Upper lobe of right lung (tissue), 1 donor: ENCODE measurements around the gene DDX55. TPM values are rescaled to one million over a fixed set of nuclear protein-coding genes. Genes with fewer than 3 reads are reported as not detected.
"Not testable (repeated sequence)": the region's sequence is repeated elsewhere in the genome, so short reads cannot be mapped to it uniquely, and the experiment has no call there.

Experiments
- ATAC-seq: fragments of 200-7000 bp; cut with Tn5 transposase; one replicate; pipeline ENCODE4 v1.9.1; 2020; ENCODE audit warnings: mild to moderate bottlenecking, moderate library complexity
- DNase-seq: peaks from one replicate; pipeline ENCODE4 v3.0.0-alpha.2; 2020
- H3K27ac ChIP-seq: fragments of 200-600 bp; one replicate; pipeline ENCODE4 v1.8.0; 2022
- H3K27me3 ChIP-seq: fragments of 200-600 bp; one replicate; pipeline ENCODE4 v1.8.0; 2022; ENCODE audit warnings: mild to moderate bottlenecking
- H3K36me3 ChIP-seq: fragments of 200-600 bp; one replicate; pipeline ENCODE4 v1.8.0; 2022
- H3K4me1 ChIP-seq: fragments of 200-600 bp; one replicate; pipeline ENCODE4 v1.8.0; 2022
- H3K4me3 ChIP-seq: fragments of 200-600 bp; one replicate; pipeline ENCODE4 v1.8.0; 2022; ENCODE audit warnings: mild to moderate bottlenecking
- H3K9me3 ChIP-seq: fragments of 200-600 bp; one replicate; pipeline ENCODE4 v1.8.0; 2022
- intact Hi-C: fragments of 100-400 bp; cut with DNase I; formaldehyde crosslinking; loops from one replicate; pipeline ENCODE4 v1.11.0; 2022
- total RNA-seq: library from RNA; stranded (reverse); fragmentation: NEBNext Ultra II Directional; extraction: Animal tissue kit (Norgen Biotek cat#: 25700); gene quantifications from one replicate; pipeline ENCODE4 v1.2.1, GENCODE V29; 2021
- TF ChIP-seq, protein P1 (sequence below): fragments of 200-600 bp; IDR thresholded peaks from one replicate; pipeline ENCODE4 v1.8.0; 2022; ENCODE audit warnings: antibody characterized with exemption
- donor health status: DM: no; HTN: yes; CAD: no; lungs with severe emphysema.

Gene DDX55
- total RNA-seq, 1 donor from 2014 or later = 20.2 TPM

DNA sequence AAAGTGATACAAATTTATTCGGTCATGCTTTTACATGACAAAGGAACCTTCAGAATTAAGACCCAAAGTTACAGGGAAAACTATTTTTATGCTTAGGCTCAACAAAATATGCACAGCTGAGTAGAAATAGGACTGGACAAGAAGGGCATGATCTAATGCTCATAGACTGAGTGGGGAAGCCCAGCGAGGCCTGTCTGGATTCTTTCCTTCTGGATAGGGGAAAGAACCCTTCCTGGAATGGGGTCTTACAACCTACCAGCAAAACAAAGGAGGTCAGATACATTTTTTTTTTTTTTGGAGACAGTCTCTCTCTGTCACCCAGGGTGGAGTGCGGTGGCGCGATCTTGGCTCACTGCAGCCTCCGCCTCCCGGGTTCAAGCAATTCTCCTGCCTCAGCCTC is 2.2 kb upstream of the DDX55 start:
- Histone ChIP-seq H3K9me3 (no peaks in the 10 kb centered on the region), H3K27me3 (no peaks in the 10 kb centered on the region), H3K4me1 (peaks cover 9% of the 10 kb centered on the region), H3K36me3 (peaks cover 41% of the 10 kb centered on the region), H3K4me3 (no peak overlapping the region), H3K27ac (no peak overlapping the region)
- DNase-seq = no peak
- intact Hi-C loops = no loop called here
- no peak for ATAC-seq
- TF ChIP-seq, protein P1, sequence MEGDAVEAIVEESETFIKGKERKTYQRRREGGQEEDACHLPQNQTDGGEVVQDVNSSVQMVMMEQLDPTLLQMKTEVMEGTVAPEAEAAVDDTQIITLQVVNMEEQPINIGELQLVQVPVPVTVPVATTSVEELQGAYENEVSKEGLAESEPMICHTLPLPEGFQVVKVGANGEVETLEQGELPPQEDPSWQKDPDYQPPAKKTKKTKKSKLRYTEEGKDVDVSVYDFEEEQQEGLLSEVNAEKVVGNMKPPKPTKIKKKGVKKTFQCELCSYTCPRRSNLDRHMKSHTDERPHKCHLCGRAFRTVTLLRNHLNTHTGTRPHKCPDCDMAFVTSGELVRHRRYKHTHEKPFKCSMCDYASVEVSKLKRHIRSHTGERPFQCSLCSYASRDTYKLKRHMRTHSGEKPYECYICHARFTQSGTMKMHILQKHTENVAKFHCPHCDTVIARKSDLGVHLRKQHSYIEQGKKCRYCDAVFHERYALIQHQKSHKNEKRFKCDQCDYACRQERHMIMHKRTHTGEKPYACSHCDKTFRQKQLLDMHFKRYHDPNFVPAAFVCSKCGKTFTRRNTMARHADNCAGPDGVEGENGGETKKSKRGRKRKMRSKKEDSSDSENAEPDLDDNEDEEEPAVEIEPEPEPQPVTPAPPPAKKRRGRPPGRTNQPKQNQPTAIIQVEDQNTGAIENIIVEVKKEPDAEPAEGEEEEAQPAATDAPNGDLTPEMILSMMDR = no peak

GRCh38 chr12:123602651-123603195 is 824 bp downstream of the DDX55 start:
- Histone ChIP-seq H3K9me3 (no peaks in the 10 kb centered on the region), H3K4me3 (peak overlapping the region; percentile 99), H3K36me3 (peaks cover 34% of the 10 kb centered on the region), H3K27ac (peak overlapping the region; percentile 89), H3K4me1 (peaks cover 9% of the 10 kb centered on the region), H3K27me3 (no peaks in the 10 kb centered on the region)
- no peak for DNase-seq
- TF ChIP-seq, protein P1 = no peak
- ATAC-seq = no peak
- intact Hi-C loops = no loop called here

GRCh38 chr12:123603495-123603894 is 1.6 kb downstream of the DDX55 start:
- H3K27me3 ChIP-seq, H3K4me1 ChIP-seq, intact Hi-C loops, H3K9me3 ChIP-seq, DNase-seq, H3K27ac ChIP-seq, ATAC-seq: not testable (repeated sequence)
- H3K36me3 ChIP-seq = peaks cover 34% of the 10 kb centered on the region
- H3K4me3 ChIP-seq = peak overlapping the region; percentile 99

- peaks cover 72% of the 10 kb centered on the region for H3K36me3 ChIP-seq
- H3K9me3 ChIP-seq = no peaks in the 10 kb centered on the region
- H3K4me3 ChIP-seq = no peak overlapping the region
- TF ChIP-seq, protein P1 = no peak
- intact Hi-C loops = no loop called here
- no peak overlapping the region for H3K27ac ChIP-seq
- H3K4me1 ChIP-seq = peaks cover 6% of the 10 kb centered on the region
- ATAC-seq = no peak
- DNase-seq = no peak
- H3K27me3 ChIP-seq = no peaks in the 10 kb centered on the region
Measured at GRCh38 chr12:123607756-123608155, 5.9 kb downstream of the DDX55 start.

DNA sequence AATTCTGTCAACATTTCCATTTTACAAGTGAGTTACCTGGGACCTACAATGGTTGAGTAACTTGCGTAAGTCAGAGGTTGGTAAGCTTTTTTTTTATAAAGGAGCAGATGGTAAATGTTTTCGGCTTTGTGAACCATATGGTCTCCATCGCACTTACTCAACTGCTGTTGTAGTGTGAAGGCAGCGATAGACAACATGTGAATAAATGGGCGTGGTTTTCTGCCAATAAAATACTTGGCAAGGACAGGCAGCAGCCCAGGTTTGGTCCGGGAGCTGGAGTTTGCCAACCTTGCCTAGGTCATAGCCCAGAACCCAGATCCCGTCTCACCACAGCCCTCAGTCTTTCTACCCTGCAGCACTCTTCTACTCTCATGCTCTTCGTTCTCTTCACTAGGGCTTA is 6.3 kb downstream of the DDX55 start:
- intact Hi-C loops = no loop called here
- H3K9me3 ChIP-seq = no peaks in the 10 kb centered on the region
- H3K27me3 ChIP-seq = no peaks in the 10 kb centered on the region
- no peak overlapping the region for H3K27ac ChIP-seq
- TF ChIP-seq, protein P1 = no peak
- ATAC-seq = no peak
- no peak for DNase-seq
- peaks cover 77% of the 10 kb centered on the region for H3K36me3 ChIP-seq
- H3K4me3 ChIP-seq = no peak overlapping the region
- H3K4me1 ChIP-seq = peaks cover 2% of the 10 kb centered on the region

DNA sequence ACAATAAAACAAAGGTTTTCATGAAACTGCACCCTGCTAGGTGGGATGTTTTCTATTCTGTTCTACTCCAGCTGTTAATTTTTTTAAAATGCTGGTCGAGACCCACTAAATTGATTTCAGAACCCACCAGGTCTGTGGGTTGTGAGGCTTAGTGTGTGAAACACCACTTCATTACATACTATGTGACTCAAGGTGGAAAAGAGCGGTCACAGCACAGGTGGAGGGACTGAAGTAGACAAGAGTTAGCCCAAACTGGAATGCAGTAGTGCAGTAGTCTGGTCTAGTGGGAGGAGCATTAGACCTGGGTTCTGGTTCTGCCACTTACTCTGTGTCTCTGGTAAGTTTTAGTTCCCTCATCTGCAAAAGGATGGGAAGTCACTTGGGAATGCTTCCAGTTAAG is 12.2 kb downstream of the DDX55 start:
- Histone ChIP-seq H3K27ac (no peak overlapping the region), H3K4me1 (peaks cover 3% of the 10 kb centered on the region), H3K9me3 (no peaks in the 10 kb centered on the region), H3K4me3 (no peak overlapping the region), H3K27me3 (no peaks in the 10 kb centered on the region), H3K36me3 (peaks cover 94% of the 10 kb centered on the region)
- TF ChIP-seq, protein P1 = no peak
- DNase-seq (no peak), ATAC-seq (no peak)
- intact Hi-C loops = no loop called here
